NCI-H1930 (cell line): ENCODE results near the gene CAP2.
"Not testable (repeated sequence)": the region's sequence is repeated elsewhere in the genome, so short reads cannot be mapped to it uniquely, and the experiment has no call there.

ENCODE experiments used
- DNase-seq, 2 experiments: peaks; one replicate each; lab custom pipeline; 2025; lab: John Stamatoyannopoulos, UW

Gene CAP2

GRCh38 chr6:17439243-17439993, 46.0 kb downstream of the CAP2 start:
- DNase-seq, result no peak

- not testable (repeated sequence) for DNase-seq
Observed at GRCh38 chr6:17440811-17441210, 47.4 kb downstream of the CAP2 start.

DNA sequence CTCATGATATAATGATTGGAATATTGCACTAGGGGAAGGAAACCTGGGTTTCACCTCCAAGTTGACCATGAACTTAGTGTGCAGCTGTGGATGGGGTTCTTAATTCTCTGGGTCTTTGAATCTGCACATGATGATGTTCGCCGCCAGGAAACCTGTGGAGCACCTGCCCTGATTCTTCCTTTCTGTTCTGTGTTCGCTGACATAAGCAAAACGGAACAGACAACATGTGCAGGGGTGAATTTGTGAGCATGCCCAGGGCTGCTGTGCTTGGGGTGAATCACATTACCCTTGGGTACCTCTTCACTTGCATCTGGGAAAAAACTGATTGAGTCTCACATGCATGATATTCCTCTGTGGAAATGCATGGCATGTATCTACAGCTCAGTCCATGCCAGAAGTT, 48.8 kb downstream of the CAP2 start:
- no peak for DNase-seq

DNA sequence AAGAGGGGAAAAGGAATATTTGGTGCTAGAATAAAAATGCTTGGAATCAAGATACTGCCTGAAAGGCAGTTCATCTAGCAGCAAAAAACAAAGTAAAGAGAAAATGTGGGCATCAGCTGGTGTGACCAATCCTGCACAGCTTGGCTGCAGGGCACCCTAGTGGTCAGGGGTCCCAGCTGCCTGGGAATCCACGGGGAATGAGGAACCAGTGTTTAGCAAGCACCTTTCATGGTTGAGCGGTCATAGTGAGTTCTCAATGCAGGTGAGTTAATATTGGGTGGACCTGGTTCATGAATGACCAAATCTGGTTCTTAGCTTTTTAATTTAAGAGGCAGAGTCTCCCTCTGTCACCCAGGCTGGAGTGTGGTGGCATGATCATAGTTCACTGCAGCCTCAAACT, 53.3 kb downstream of the CAP2 start:
- DNase-seq, result no peak

GRCh38 chr6:17448165-17448564, 54.8 kb downstream of the CAP2 start:
- DNase-seq, result no peak

- no peak for DNase-seq
Observed at GRCh38 chr6:17450397-17450796, 57.0 kb downstream of the CAP2 start.

DNA sequence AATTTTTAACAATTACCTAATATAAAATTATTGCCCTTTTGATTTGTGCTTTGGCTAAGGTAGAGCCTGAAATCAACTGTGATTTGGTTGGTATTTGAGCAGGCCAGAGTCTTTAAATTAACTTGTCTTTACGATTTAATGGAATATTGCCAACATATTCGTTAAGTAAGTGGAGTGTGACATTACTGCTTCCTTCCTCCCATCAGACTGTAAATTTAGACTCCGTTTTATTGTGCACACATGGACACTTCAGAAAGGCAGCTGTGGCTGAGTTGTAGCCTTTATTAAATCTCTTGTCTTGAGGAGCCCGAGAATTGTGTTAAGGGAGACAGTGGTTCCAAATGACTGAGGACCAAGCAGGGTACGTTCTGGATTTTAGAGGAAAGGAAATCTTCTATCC, 57.4 kb downstream of the CAP2 start:
- no peak for DNase-seq

- DNase-seq, result no peak
Observed at GRCh38 chr6:17452096-17452495, 58.7 kb downstream of the CAP2 start.

DNA sequence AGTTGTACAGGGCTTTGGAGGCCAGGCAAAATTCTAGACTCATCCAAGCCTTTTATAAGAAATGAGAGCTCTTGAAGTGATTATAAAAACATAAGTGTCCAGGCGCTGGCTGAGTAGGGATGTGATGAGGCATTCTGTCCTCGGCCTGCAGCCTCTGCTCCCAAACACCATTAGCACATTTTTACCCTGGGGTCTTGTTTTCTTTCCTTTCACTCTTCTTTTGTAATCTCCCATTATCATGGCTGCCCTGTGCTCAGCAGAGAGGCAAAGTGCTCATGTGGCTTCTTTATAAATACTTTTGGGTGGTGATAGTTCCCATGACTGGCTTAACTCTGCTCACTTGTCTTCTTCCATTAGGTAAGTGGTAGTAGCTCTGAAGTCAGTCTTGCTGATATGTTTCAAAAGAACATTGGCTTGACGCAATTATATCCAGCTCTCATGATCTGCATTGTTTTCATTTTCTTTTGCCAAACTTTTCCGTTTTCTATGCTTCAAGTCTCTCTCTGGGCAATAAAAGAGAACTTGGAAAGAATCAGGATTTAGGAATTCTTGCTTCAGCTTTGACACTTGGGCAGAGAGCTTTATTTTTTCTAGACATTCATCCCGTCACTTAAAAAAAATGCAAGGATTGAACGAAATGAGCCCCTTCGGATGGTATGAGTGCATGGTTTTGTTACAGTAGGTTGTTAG, 61.1 kb downstream of the CAP2 start:
- no peak for DNase-seq

DNA sequence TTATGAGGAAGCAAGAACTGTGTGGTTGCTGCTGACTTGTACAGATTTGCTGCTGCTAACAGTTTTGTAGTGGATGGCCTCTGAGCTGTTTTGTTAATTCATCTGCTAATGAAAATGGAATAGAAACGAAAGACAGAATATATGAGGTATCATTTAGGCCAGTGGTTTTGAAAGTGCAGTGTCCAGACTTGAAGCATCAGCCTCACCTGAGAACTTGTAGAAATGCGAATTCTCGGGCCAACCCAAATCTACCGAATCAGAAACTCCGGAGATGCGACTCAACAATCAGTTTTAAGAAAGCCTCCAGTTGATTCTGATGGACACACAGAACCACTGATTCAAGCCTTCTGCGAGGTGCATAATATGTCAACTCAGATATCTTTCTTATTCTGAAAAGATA, 62.5 kb downstream of the CAP2 start:
- no peak for DNase-seq

GRCh38 chr6:17456711-17457110, 63.3 kb downstream of the CAP2 start:
- no peak for DNase-seq

- DNase-seq, result no peak
Observed at GRCh38 chr6:17457405-17457804, 64.0 kb downstream of the CAP2 start.

DNA sequence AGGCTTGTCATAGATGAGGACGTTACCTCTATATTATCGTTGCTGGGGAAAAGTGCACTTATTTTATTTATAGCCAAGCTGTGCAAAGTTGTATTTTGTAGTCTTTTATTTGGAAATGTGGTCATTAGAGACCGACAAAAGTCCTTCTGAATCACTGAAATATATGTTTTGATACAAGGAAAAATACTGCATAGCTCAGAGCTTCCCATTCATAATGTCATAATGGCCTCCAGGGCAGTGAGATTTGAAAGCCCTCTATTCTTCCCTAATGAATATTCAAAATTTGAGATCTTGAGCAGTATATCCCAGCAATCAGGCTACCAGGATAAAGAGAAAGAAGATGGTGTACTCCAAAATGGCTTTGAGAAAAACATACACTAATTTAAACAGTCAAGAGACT, 64.6 kb downstream of the CAP2 start:
- DNase-seq, result no peak

DNA sequence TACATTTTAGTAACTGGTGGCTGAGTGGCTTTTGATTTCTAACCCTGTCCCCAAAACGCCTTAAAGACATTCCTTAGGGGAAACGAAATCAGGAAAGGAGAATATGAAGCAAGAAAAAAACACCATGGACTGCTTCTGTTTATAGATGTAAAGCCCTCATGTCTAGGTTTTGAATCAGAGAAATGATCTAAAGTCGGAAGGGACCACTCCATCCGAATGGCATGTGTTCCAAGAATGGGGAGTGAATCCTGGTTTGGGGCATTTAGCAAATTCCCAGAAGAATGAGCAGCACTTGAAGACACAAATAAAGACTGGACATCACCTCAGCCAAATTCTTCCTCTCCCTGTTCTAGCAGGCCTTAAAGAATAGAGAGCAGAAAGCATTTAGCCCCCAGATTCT, 65.6 kb downstream of the CAP2 start:
- no peak for DNase-seq

- no peak for DNase-seq
Observed at GRCh38 chr6:17460862-17461261, 67.5 kb downstream of the CAP2 start.

GRCh38 chr6:17466147-17466546, 72.8 kb downstream of the CAP2 start:
- DNase-seq, result no peak

- DNase-seq, result no peak
Observed at GRCh38 chr6:17466707-17467106, 73.3 kb downstream of the CAP2 start.

DNA sequence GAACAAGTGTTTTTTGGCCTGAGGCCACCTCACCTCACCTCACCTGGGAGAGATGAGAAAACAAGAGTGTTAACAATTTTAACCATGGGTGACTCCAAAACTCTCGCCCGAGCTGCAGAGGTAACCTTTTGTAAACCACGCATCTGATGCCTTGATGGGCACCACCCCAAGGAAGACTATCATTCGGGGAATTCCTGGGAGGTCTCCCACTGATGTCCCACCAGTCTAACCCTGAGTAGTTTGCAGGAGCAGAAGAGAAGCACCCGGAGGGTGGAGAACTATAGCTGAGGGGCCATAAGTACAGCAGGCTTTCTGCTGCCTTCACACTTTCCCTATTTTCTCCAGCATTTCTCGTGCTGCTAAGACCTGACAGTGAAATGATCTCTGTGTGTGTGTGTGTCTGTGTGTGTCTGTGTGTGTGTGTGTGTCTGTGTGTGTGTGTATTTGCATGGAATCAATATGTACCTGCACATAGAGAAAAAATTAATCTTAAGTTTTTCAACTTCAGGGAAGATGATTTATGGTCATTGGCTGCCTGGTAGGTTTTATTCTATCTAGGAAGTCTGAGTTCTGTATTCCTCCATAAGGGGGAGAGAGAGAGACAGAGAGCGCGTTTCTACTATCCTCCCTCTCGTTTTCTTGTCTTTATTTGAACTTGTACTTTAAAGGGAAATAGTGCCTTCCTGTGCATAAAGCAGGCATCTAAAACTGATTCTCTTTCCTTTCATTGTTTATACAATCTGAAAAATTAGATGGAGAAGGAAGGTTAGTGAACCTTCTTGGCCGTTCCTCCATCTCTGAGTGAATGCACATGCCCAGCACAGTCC, 75.8 kb downstream of the CAP2 start:
- no peak for DNase-seq

- DNase-seq, result no peak
Observed at GRCh38 chr6:17470202-17470937, 77.0 kb downstream of the CAP2 start.

DNA sequence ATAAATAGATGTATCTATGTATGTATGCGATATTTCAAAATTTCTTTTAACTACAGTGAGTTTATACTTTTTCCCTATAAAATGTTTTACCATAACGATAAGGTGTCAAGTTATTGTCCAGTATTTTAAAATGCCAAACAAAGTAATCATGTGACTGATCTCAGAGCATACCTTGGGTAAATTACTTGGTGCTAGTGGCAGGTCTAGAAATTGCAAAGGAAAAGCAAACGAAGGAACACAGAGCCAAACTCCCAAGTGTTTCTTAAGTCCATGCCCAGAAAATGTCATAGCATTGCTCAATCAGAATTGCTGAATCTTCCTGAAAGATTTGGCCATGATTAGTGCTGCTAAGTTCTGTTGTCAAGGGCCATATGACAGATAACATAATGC, 77.5 kb downstream of the CAP2 start:
- no peak for DNase-seq

DNA sequence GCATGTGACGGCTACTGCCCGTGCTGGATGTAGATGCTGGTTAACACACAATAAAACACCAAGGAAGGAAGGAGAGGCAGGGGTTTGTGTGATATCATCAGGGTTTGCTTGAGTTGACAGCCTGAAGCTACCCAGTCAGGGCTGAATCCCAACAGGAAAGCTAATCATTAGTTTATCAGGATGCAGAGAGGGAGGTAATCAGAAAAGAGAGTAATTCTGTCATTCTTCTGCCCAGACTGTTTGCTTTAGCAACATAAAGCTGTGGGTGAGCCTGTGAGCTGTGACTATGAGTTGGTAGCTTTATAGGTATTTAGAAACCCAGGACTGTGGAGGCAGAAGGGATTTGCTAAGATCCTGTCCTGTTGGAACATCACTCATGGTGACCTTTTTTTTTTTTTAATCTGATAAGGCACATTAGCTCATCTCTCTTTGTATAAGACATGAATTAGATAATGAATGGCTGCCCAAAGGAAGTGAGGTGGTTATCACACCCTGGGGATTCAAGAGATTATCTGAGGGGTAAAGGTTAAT, 79.3 kb downstream of the CAP2 start:
- DNase-seq, result peak; percentile 63 to 77

GRCh38 chr6:17473554-17473953, 80.2 kb downstream of the CAP2 start:
- peak; percentile 7 to 54 for DNase-seq
